ENCODE measurements around the gene TLL1.

TLL1 gene

GRCh38 chr4:165905405-165906027 is 32.5 kb downstream of the TLL1 start:
- no peak for DNase-seq

GRCh38 chr4:165906272-165906671 is 33.2 kb downstream of the TLL1 start:
- no peak for DNase-seq

- no peak for DNase-seq
Observed at GRCh38 chr4:165909947-165910346, 36.9 kb downstream of the TLL1 start.

GRCh38 chr4:165915215-165915614 is 42.2 kb downstream of the TLL1 start:
- DNase-seq = no peak

GRCh38 chr4:165921546-165921945 is 48.5 kb downstream of the TLL1 start:
- DNase-seq = no peak

- DNase-seq = no peak
Observed at GRCh38 chr4:165922747-165923146, 49.7 kb downstream of the TLL1 start.

- DNase-seq = no peak
Observed at GRCh38 chr4:165926307-165926706, 53.3 kb downstream of the TLL1 start.

GRCh38 chr4:165927366-165927765 is 54.3 kb downstream of the TLL1 start:
- DNase-seq = no peak

GRCh38 chr4:165927815-165928214 is 54.8 kb downstream of the TLL1 start:
- no peak for DNase-seq

GRCh38 chr4:165928601-165929000 is 55.6 kb downstream of the TLL1 start:
- DNase-seq = no peak

GRCh38 chr4:165929662-165930061 is 56.6 kb downstream of the TLL1 start:
- DNase-seq = no peak

- DNase-seq = no peak
Observed at GRCh38 chr4:165931741-165932140, 58.7 kb downstream of the TLL1 start.

GRCh38 chr4:165944900-165945299 is 71.9 kb downstream of the TLL1 start:
- DNase-seq = no peak

GRCh38 chr4:165945991-165946390 is 73.0 kb downstream of the TLL1 start:
- DNase-seq = no peak

GRCh38 chr4:165947019-165947418 is 74.0 kb downstream of the TLL1 start:
- DNase-seq = no peak

- DNase-seq = no peak
Observed at GRCh38 chr4:165953181-165953580, 80.1 kb downstream of the TLL1 start.

GRCh38 chr4:165963621-165964020 is 90.6 kb downstream of the TLL1 start:
- no peak for DNase-seq

- DNase-seq = no peak
Observed at GRCh38 chr4:165964591-165964990, 91.6 kb downstream of the TLL1 start.

GRCh38 chr4:165965503-165965902 is 92.5 kb downstream of the TLL1 start:
- DNase-seq = no peak

GRCh38 chr4:165966833-165967232 is 93.8 kb downstream of the TLL1 start:
- DNase-seq = no peak

GRCh38 chr4:165967486-165967885 is 94.4 kb downstream of the TLL1 start:
- DNase-seq = no peak

GRCh38 chr4:165970703-165971420 is 97.8 kb downstream of the TLL1 start:
- no peak for DNase-seq

- DNase-seq = no peak
Observed at GRCh38 chr4:165971446-165971845, 98.4 kb downstream of the TLL1 start.

- no peak for DNase-seq
Observed at GRCh38 chr4:165971933-165972332, 98.9 kb downstream of the TLL1 start.

- no peak for DNase-seq
Observed at GRCh38 chr4:165972747-165973146, 99.7 kb downstream of the TLL1 start.

Measured in stimulated activated CD4-positive, alpha-beta T cell treated with anti-CD3 and anti-CD28 coated beads, Interleukin-12 subunit alpha, Interleukin-12 subunit beta, amount 100 ng/mL, for 4 hours (primary cell).